Stimulated activated CD8-positive, alpha-beta memory T cell treated with anti-CD3 and anti-CD28 coated beads, Interleukin-7, amount 100 ng/mL, for 4 hours (primary cell): ENCODE measurements around the gene MST1R.

ENCODE experiments used
- DNase-seq, 2 donors: peaks; one replicate each; pipeline ENCODE4 v3.0.0-alpha.2; 2020; ENCODE audit warnings: low read depth in 2 of 2

MST1R gene

GRCh38 chr3:49840388-49840787, 63.3 kb downstream of the MST1R start:
- DNase-seq, result no peak

GRCh38 chr3:49839193-49839809, 64.4 kb downstream of the MST1R start:
- peak; percentile 64 to 78 for DNase-seq
